K562 (cell line): ENCODE results near the gene STON2. TPM values are rescaled to one million over a fixed set of nuclear protein-coding genes. Genes with fewer than 3 reads are reported as not detected.

Source experiments
- ATF7 ChIP-seq: fragments of 450-650 bp; IDR thresholded peaks from 2 replicates; pipeline ENCODE4 v1.7.1; 2014; ENCODE audit warnings: mild to moderate bottlenecking, moderate library complexity
- CREM ChIP-seq: IDR thresholded peaks from 2 replicates; pipeline ENCODE4 v1.6.1; 2014; ENCODE audit warnings: antibody characterized with exemption, low read depth
- FOSL1 ChIP-seq: fragments of 200-800 bp; sonication (Bioruptor generic); conservative IDR thresholded peaks from 2 replicates; pipeline ENCODE4 v1.6.1; 2016; ENCODE audit warnings: missing genetic modification characterization, missing compliant biosample characterization
- GABPB1 ChIP-seq: sonication (generic); formaldehyde crosslinking; IDR thresholded peaks from 2 replicates; pipeline ENCODE4 v1.8.0; 2022; ENCODE audit warnings: mild to moderate bottlenecking, missing genetic modification reagents
- KDM1A ChIP-seq, 2 experiments: fragments of 450-650 bp; IDR thresholded peaks; 2 replicates each; pipeline ENCODE4 v1.6.1; 2016; ENCODE audit warnings: mild to moderate bottlenecking in 2 of 2
- MAFG ChIP-seq: fragments of 450-650 bp; conservative IDR thresholded peaks from 2 replicates; pipeline ENCODE4 v1.6.1; 2016; ENCODE audit warnings: missing genetic modification characterization, missing compliant biosample characterization
- MEIS2 ChIP-seq: fragments of 450-650 bp; IDR thresholded peaks from 2 replicates; pipeline ENCODE4 v1.6.1; 2014; ENCODE audit warnings: mild to moderate bottlenecking; ENCODE audit not compliant: partially characterized antibody
- MYC ChIP-seq, 2 experiments: fragments of 250-450 bp in 1 of 2; sonication (Bioruptor Pico) in 1 of 2; IDR thresholded peaks; 2 replicates each; pipeline versions ENCODE4 v1.5.1 to v1.6.1; 2012 to 2021; ENCODE audit warnings: low read depth in 2 of 2, borderline replicate concordance in 1 of 2, improper control_type of control experiment in 1 of 2, low read length in 1 of 2, mild to moderate bottlenecking in 1 of 2, moderate library complexity in 1 of 2
- NFRKB ChIP-seq: fragments of 450-650 bp; IDR thresholded peaks from 2 replicates; pipeline ENCODE4 v1.6.1; 2016; ENCODE audit warnings: low read depth
- PHF8 ChIP-seq: fragments of 200-600 bp; sonication (generic); IDR thresholded peaks from 2 replicates; pipeline ENCODE4 v1.6.1; 2012; ENCODE audit warnings: mixed run types, mild to moderate bottlenecking, inconsistent platforms, low read length, moderate library complexity, borderline replicate concordance
- RB1 ChIP-seq: fragments of 450-650 bp; IDR thresholded peaks from 2 replicates; pipeline ENCODE4 v1.6.1; 2017; ENCODE audit warnings: low read depth, mild to moderate bottlenecking
- RBM15 ChIP-seq: fragments of 200-400 bp; formaldehyde crosslinking; IDR thresholded peaks from 2 replicates; pipeline ENCODE4 v1.6.1; 2018; ENCODE audit warnings: mild to moderate bottlenecking, low read length, moderate library complexity; ENCODE audit not compliant: insufficient read depth
- SAFB2 ChIP-seq: fragments of 200-400 bp; formaldehyde crosslinking; IDR thresholded peaks from 2 replicates; pipeline ENCODE4 v1.6.1; 2018; ENCODE audit warnings: borderline replicate concordance, low read length, low read depth, moderate library complexity; ENCODE audit not compliant: severe bottlenecking
- SOX6 ChIP-seq: fragments of 450-650 bp; IDR thresholded peaks from 2 replicates; pipeline ENCODE4 v1.6.1; 2014; ENCODE audit warnings: mild to moderate bottlenecking
- TAL1 ChIP-seq: fragments of 450-650 bp; IDR thresholded peaks from 2 replicates; pipeline ENCODE4 v1.6.1; 2016; ENCODE audit warnings: mild to moderate bottlenecking
- TEAD4 ChIP-seq, 2 experiments: sonication (generic) in 1 of 2; formaldehyde crosslinking in 1 of 2; IDR thresholded peaks; 2 replicates each; pipeline versions ENCODE4 v1.6.1 to v1.8.0; 2012 to 2022; ENCODE audit warnings: borderline replicate concordance in 1 of 2, inconsistent platforms in 1 of 2, low read length in 1 of 2, mild to moderate bottlenecking in 1 of 2, missing genetic modification reagents in 1 of 2
- TRIM24 ChIP-seq, 2 experiments: fragments of 450-650 bp; IDR thresholded peaks; 2 replicates each; pipeline ENCODE4 v1.6.1; 2016
- ZNF134 ChIP-seq: fragments of 250-450 bp; sonication (Bioruptor Pico); conservative IDR thresholded peaks from 2 replicates; pipeline ENCODE4 v1.4.0; 2020
- ZNF316 ChIP-seq: fragments of 450-650 bp; IDR thresholded peaks from 2 replicates; pipeline ENCODE4 v1.6.1; 2016
- polyA plus RNA-seq, 8 experiments: library from polyadenylated mRNA; depleted of rRNA in 4 of 8; stranded (reverse) in 5 of 8; unstranded in 3 of 8; fragments of >200 nt; fragmentation: Nextera tagmentation in 2 of 8; fragmentation: Illumina TruSeq in 1 of 8; extraction: Ambion mirVana in 2 of 8; extraction: Trizol in 1 of 8; gene quantifications; 2 replicates each; pipeline versions ENCODE4 v1.2.1 to v1.2.3, GENCODE V29; 2011 to 2014; ENCODE audit warnings: inconsistent platforms in 1 of 8, missing spikeins in 1 of 8
- total RNA-seq, 7 experiments: library from RNA; depleted of rRNA in 6 of 7; stranded (reverse); fragments of >200 nt in 6 of 7; fragmentation: Illumina TruSeq in 2 of 7; extraction: Trizol in 2 of 7; gene quantifications; 2 replicates each; pipeline versions ENCODE4 v1.2.1 to v1.2.3, GENCODE V29; 2011 to 2021; ENCODE audit warnings: low replicate concordance in 1 of 7
- TF ChIP-seq, protein P1 (sequence below): fragments of 450-650 bp; formaldehyde crosslinking; IDR thresholded peaks from 2 replicates; pipeline ENCODE4 v1.4.0; 2020; ENCODE audit warnings: mild to moderate bottlenecking
- TF ChIP-seq, protein P2 (sequence below): IDR thresholded peaks from 2 replicates; pipeline ENCODE4 v1.6.1; 2012; ENCODE audit warnings: low read depth, low read length, improper control_type of control experiment, borderline replicate concordance
- TF ChIP-seq, protein P3 (sequence below), 2 experiments: fragments of 450-650 bp in 1 of 2; IDR thresholded peaks; 2 replicates each; pipeline ENCODE4 v1.6.1; 2011 to 2017; ENCODE audit warnings: low read depth in 2 of 2, antibody characterized with exemption in 1 of 2, borderline replicate concordance in 1 of 2, low read length in 1 of 2, mild to moderate bottlenecking in 1 of 2, mixed read lengths in 1 of 2; ENCODE audit not compliant: control insufficient read depth in 1 of 2

Gene STON2
- total and polyA plus RNA-seq, 9 of the 15 experiments (the other 6 are each of a cell fraction or from before 2014, with no cell fraction given), result 7.8 to 99.3 (median 53.5) TPM

DNA sequence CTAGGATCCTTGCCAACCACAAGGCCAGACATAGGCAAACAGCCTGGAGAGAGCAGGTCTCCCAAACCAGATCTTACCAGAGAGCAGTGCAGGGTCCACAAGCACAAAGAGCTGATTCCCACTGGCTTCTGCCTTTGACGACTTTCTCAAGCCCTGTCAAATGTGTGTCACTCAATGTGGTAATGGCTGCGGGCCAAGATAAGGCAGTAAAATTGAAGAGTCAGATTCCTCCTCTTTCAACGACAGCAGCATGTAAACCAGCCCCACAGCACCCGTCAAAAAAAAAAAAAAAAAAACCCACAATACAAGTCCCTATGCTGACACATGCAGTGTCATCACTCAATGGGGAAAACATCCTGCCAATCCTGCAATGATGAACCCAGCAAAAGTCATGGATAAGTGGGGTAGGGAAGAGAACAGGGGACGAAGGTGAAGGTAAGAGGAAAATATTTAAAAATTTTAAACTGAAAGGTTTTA is at the start of gene STON2 (continued):
- peak; percentile 93 for TF ChIP-seq MEIS2
- TF ChIP-seq, protein P1, sequence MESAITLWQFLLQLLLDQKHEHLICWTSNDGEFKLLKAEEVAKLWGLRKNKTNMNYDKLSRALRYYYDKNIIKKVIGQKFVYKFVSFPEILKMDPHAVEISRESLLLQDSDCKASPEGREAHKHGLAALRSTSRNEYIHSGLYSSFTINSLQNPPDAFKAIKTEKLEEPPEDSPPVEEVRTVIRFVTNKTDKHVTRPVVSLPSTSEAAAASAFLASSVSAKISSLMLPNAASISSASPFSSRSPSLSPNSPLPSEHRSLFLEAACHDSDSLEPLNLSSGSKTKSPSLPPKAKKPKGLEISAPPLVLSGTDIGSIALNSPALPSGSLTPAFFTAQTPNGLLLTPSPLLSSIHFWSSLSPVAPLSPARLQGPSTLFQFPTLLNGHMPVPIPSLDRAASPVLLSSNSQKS, result no peak
- TF ChIP-seq TAL1, result peak; percentile 66
- TF ChIP-seq, protein P2, sequence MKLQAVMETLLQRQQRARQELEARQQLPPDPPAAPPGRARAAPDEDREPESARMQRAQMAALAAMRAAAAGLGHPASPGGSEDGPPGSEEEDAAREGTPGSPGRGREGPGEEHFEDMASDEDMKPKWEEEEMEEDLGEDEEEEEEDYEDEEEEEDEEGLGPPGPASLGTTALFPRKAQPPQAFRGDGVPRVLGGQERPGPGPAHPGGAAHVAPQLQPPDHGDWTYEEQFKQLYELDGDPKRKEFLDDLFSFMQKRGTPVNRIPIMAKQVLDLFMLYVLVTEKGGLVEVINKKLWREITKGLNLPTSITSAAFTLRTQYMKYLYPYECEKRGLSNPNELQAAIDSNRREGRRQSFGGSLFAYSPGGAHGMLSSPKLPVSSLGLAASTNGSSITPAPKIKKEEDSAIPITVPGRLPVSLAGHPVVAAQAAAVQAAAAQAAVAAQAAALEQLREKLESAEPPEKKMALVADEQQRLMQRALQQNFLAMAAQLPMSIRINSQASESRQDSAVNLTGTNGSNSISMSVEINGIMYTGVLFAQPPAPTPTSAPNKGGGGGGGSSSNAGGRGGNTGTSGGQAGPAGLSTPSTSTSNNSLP, result 0 out of 2 replicates have a peak, but pooled peaks have one; percentile 26
- TF ChIP-seq SOX6, result peak; percentile 17; the same call in 1 of the 2 replicates
- peak; percentile 70 for TF ChIP-seq ATF7
- 0 out of 2 replicates have a peak, but pooled peaks have one; percentile 18 for TF ChIP-seq MYC (IDR thresholded peaks at IDR 0.05; ENCODE audit: low read depth, low read length)
- no peak for TF ChIP-seq MYC (CRISPR knock-in tag; IDR thresholded peaks at IDR 0.05; ENCODE audit: borderline replicate concordance, low read depth)
- TF ChIP-seq ZNF316, result peak; percentile 81
- TF ChIP-seq FOSL1, result peak; percentile 85
- TF ChIP-seq MAFG (tag), result peak; percentile 64
- TF ChIP-seq CREM, result peak; percentile 86
- peak; percentile 64 to 80 for TF ChIP-seq KDM1A (IDR thresholded peaks at IDR 0.05)
- TF ChIP-seq RB1, result no peak
- TF ChIP-seq NFRKB, result 0 out of 2 replicates have a peak, but pooled peaks have one; percentile 25
- no peak for TF ChIP-seq ZNF134 (CRISPR knock-in tag)
- TF ChIP-seq TEAD4 (IDR thresholded peaks at IDR 0.05; ENCODE audit: low read length), result peak; percentile 81
- no peak for TF ChIP-seq TEAD4 (CRISPR knock-in tag; IDR thresholded peaks at IDR 0.05; ENCODE audit: borderline replicate concordance)
- TF ChIP-seq PHF8, result no peak
- no peak for TF ChIP-seq GABPB1
- TF ChIP-seq TRIM24 (IDR thresholded peaks at IDR 0.05), result peak in 1 of 2 experiments; percentile 46; a peak in 1 of 4 replicates
- TF ChIP-seq SAFB2, result no peak
- TF ChIP-seq RBM15, result no peak
- TF ChIP-seq, protein P3, sequence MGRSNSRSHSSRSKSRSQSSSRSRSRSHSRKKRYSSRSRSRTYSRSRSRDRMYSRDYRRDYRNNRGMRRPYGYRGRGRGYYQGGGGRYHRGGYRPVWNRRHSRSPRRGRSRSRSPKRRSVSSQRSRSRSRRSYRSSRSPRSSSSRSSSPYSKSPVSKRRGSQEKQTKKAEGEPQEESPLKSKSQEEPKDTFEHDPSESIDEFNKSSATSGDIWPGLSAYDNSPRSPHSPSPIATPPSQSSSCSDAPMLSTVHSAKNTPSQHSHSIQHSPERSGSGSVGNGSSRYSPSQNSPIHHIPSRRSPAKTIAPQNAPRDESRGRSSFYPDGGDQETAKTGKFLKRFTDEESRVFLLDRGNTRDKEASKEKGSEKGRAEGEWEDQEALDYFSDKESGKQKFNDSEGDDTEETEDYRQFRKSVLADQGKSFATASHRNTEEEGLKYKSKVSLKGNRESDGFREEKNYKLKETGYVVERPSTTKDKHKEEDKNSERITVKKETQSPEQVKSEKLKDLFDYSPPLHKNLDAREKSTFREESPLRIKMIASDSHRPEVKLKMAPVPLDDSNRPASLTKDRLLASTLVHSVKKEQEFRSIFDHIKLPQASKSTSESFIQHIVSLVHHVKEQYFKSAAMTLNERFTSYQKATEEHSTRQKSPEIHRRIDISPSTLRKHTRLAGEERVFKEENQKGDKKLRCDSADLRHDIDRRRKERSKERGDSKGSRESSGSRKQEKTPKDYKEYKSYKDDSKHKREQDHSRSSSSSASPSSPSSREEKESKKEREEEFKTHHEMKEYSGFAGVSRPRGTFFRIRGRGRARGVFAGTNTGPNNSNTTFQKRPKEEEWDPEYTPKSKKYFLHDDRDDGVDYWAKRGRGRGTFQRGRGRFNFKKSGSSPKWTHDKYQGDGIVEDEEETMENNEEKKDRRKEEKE (IDR thresholded peaks at IDR 0.05; ENCODE audit: borderline replicate concordance in 1 of 2, control insufficient read depth in 1 of 2, low read depth in 2 of 2, low read length in 1 of 2), result no peak
